ENCODE measurements around the gene UNC119B.
"Not testable (repeated sequence)": the region's sequence is repeated elsewhere in the genome, so short reads cannot be mapped to it uniquely, and the experiment has no call there.

The UNC119B gene

GRCh38 chr12:120726510-120726793 lies 16.2 kb downstream of the UNC119B start:
- H3K4me3 ChIP-seq (ENCODE audit: control insufficient read depth, low read depth, low read length), result no peak overlapping the region
- DNase-seq (ENCODE audit: low read depth), result no peak
- TF ChIP-seq, protein P1, sequence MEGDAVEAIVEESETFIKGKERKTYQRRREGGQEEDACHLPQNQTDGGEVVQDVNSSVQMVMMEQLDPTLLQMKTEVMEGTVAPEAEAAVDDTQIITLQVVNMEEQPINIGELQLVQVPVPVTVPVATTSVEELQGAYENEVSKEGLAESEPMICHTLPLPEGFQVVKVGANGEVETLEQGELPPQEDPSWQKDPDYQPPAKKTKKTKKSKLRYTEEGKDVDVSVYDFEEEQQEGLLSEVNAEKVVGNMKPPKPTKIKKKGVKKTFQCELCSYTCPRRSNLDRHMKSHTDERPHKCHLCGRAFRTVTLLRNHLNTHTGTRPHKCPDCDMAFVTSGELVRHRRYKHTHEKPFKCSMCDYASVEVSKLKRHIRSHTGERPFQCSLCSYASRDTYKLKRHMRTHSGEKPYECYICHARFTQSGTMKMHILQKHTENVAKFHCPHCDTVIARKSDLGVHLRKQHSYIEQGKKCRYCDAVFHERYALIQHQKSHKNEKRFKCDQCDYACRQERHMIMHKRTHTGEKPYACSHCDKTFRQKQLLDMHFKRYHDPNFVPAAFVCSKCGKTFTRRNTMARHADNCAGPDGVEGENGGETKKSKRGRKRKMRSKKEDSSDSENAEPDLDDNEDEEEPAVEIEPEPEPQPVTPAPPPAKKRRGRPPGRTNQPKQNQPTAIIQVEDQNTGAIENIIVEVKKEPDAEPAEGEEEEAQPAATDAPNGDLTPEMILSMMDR (IDR thresholded peaks at IDR 0.05; ENCODE audit: control insufficient read depth, insufficient read depth, low read depth, low read length, missing control alignments), result no peak

- no peak for DNase-seq (ENCODE audit: low read depth)
- no peak overlapping the region for H3K4me3 ChIP-seq (ENCODE audit: control insufficient read depth, low read depth, low read length)
- TF ChIP-seq, protein P1 (IDR thresholded peaks at IDR 0.05; ENCODE audit: control insufficient read depth, insufficient read depth, low read depth, low read length, missing control alignments), result no peak
Measured at GRCh38 chr12:120726961-120727360, 16.7 kb downstream of the UNC119B start.

DNA sequence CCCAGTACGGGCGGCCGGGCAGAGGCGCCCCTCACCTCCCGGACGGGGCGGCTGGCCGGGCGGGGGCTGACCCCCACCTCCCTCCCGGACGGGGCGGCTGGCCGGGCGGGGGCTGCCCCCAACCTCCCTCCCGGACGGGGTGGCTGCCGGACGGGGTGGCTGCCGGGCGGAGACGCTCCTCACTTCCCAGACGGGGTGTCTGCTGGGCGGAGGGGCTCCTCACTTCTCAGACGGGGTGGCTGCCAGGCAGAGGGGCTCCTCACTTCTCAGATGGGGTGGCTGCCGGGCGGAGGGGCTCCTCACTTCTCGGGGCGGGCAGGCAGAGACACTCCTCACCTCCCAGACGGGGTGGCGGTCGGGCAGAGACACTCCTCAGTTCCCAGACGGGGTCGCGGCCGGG lies 21.9 kb downstream of the UNC119B start:
- DNase-seq (ENCODE audit: low read depth); H3K4me3 ChIP-seq (ENCODE audit: control insufficient read depth, low read depth, low read length): not testable (repeated sequence)

DNA sequence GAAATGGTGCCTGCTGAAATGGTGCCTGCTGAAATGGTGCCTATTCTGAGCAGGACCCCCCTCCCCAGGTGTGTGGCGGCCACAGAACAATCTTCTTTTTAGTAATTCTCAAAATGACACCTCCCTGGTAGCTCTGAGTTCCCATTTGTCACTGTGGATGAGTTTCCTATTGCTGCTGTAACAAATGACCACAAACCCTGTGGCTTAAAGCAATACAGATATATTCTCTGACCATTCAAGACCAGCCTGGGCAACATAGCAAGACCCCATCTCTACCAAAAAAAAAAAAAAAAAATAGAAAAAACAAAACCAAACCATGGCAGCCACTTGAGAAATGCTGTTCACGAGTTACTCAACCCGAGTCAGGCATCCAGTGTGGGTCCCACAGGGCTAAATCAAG lies 23.3 kb downstream of the UNC119B start:
- H3K4me3 ChIP-seq (ENCODE audit: control insufficient read depth, low read depth, low read length), result no peak overlapping the region
- DNase-seq (ENCODE audit: low read depth), result no peak
- TF ChIP-seq, protein P1 (IDR thresholded peaks at IDR 0.05; ENCODE audit: control insufficient read depth, insufficient read depth, low read depth, low read length, missing control alignments), result no peak

DNA sequence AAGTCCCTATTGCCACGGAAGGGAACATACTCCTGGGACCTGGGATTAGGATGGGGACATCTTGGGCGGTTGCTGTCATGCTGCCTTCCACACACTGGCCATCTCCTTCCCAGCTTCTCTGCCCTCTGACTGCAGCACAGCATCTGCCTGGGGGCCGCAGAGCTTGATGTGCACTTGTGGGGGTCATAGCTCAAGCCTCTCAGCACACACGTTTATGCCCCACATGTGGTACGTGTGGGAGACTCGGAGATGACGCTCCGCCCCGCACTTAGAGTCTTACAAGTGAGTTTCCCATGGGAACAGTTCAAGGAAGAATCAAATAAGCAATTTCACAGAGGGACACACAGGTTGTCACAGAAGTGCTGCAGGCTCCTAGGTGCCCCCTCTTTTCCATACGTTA lies 24.0 kb downstream of the UNC119B start:
- no peak for DNase-seq (ENCODE audit: low read depth)
- no peak overlapping the region for H3K4me3 ChIP-seq (ENCODE audit: control insufficient read depth, low read depth, low read length)
- TF ChIP-seq, protein P1 (IDR thresholded peaks at IDR 0.05; ENCODE audit: control insufficient read depth, insufficient read depth, low read depth, low read length, missing control alignments), result no peak

DNA sequence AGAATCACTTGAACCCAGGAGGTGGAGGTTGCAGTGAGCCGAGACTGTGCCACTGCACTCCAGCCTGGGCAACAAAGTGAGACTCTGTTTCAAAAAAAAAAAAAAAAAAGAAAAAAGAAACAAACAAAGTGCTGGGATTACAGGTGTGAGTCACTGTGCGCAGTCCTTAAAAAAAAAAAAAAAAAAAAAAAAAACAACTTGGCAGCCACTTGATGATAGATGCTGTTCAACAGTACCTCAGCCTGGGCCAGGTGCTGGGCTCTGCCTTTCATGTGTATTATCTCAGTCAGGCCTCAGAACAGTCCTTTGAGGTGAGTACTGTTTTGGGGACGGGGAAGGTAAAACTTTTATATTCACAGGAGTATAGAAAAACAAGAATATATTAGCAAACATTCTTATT lies 24.9 kb downstream of the UNC119B start:
- DNase-seq (ENCODE audit: low read depth), result no peak
- TF ChIP-seq, protein P1 (IDR thresholded peaks at IDR 0.05; ENCODE audit: control insufficient read depth, insufficient read depth, low read depth, low read length, missing control alignments), result no peak
- no peak overlapping the region for H3K4me3 ChIP-seq (ENCODE audit: control insufficient read depth, low read depth, low read length)

GRCh38 chr12:120736404-120737331 lies 26.4 kb downstream of the UNC119B start:
- H3K4me3 ChIP-seq (ENCODE audit: control insufficient read depth, low read depth, low read length), result no peak overlapping the region
- DNase-seq (ENCODE audit: low read depth), result no peak
- TF ChIP-seq, protein P1 (IDR thresholded peaks at IDR 0.05; ENCODE audit: control insufficient read depth, insufficient read depth, low read depth, low read length, missing control alignments), result no peak

All from AG09309 (cell line).